Stimulated activated naive CD4-positive, alpha-beta T cell treated with Interleukin-2 at 50 U/mL for 16 hours (primary cell): ENCODE measurements around the gene CABP7.

Experiments
- DNase-seq: peaks from one replicate; lab custom pipeline; 2025; lab: John Stamatoyannopoulos, UW

CABP7 gene

GRCh38 chr22:29702000-29702930, 17.5 kb upstream of the CABP7 start:
- DNase-seq, result no peak

GRCh38 chr22:29702931-29703501, 16.8 kb upstream of the CABP7 start:
- no peak for DNase-seq

- DNase-seq, result no peak
Observed at GRCh38 chr22:29703569-29704195, 16.1 kb upstream of the CABP7 start.

- DNase-seq, result no peak
Observed at GRCh38 chr22:29704528-29705285, 15.1 kb upstream of the CABP7 start.

GRCh38 chr22:29705651-29706050, 14.2 kb upstream of the CABP7 start:
- DNase-seq, result no peak

- DNase-seq, result no peak
Observed at GRCh38 chr22:29706486-29706885, 13.3 kb upstream of the CABP7 start.

GRCh38 chr22:29707010-29707409, 12.8 kb upstream of the CABP7 start:
- DNase-seq, result no peak

- DNase-seq, result no peak
Observed at GRCh38 chr22:29707471-29707870, 12.3 kb upstream of the CABP7 start.

- DNase-seq, result no peak
Observed at GRCh38 chr22:29710193-29710592, 9.6 kb upstream of the CABP7 start.

GRCh38 chr22:29710922-29711593, 8.7 kb upstream of the CABP7 start:
- DNase-seq, result no peak

- DNase-seq, result no peak
Observed at GRCh38 chr22:29712119-29712518, 7.7 kb upstream of the CABP7 start.

- no peak for DNase-seq
Observed at GRCh38 chr22:29713156-29713727, 6.6 kb upstream of the CABP7 start.

- DNase-seq, result no peak
Observed at GRCh38 chr22:29715240-29715639, 4.6 kb upstream of the CABP7 start.

- no peak for DNase-seq
Observed at GRCh38 chr22:29715705-29716104, 4.1 kb upstream of the CABP7 start.

- peak; percentile 13 for DNase-seq
Observed at GRCh38 chr22:29716814-29717545, 2.8 kb upstream of the CABP7 start.

- DNase-seq, result no peak
Observed at GRCh38 chr22:29717789-29718188, 2.0 kb upstream of the CABP7 start.

- DNase-seq, result no peak
Observed at GRCh38 chr22:29718949-29719898, 579 bp upstream of the CABP7 start.

GRCh38 chr22:29720811-29721323, 1.1 kb downstream of the CABP7 start:
- no peak for DNase-seq

- no peak for DNase-seq
Observed at GRCh38 chr22:29722151-29722550, 2.3 kb downstream of the CABP7 start.
